Astrocyte (in vitro differentiated cells and primary cell): Measurements from ENCODE around the gene CD300A.

Experiments
- CTCF ChIP-seq: IDR thresholded peaks from 2 replicates; pipeline ENCODE4 v1.5.1; 2011; ENCODE audit warnings: low read depth, mild to moderate bottlenecking, inconsistent platforms, low read length, moderate library complexity; ENCODE audit not compliant: insufficient read depth
- EZH2 ChIP-seq: IDR thresholded peaks from 2 replicates; pipeline ENCODE4 v1.6.1; 2012; ENCODE audit warnings: mild to moderate bottlenecking, low read length, inconsistent platforms; ENCODE audit not compliant: insufficient read depth

GRCh38 chr17:74512036-74512435 is 45.6 kb downstream of the CD300A start:
- TF ChIP-seq CTCF (no peak), EZH2 (no peak)
